Prostate gland (tissue), 2 donors: ENCODE results near the gene MATCAP1. TPM values are rescaled to one million over a fixed set of nuclear protein-coding genes. Genes with fewer than 3 reads are reported as not detected.

Source experiments
- DNase-seq: peaks from one replicate; pipeline ENCODE4 v3.0.0-alpha.2; 2019; ENCODE audit warnings: low spot score
- H3K27ac ChIP-seq, 2 donors: fragments of 200-600 bp; sonication (generic); 2 replicates each; pipeline ENCODE4 v1.5.1; 2017 to 2019
- H3K27me3 ChIP-seq: fragments of 200-600 bp; sonication (generic); replicated peaks from 2 replicates; pipeline ENCODE4 v1.5.1; 2019; ENCODE audit not compliant: insufficient read depth
- H3K36me3 ChIP-seq, 2 donors: fragments of 200-600 bp; sonication (generic); 1 replicate in 1 of 2; 2 replicates in 1 of 2; pipeline versions ENCODE4 v1.5.1 to v1.8.1; 2017 to 2019
- H3K4me1 ChIP-seq: fragments of 200-600 bp; sonication (generic); replicated peaks from 2 replicates; pipeline ENCODE4 v1.5.1; 2019
- H3K4me3 ChIP-seq, 2 donors: fragments of 200-600 bp; sonication (generic); 2 replicates each; pipeline ENCODE4 v1.5.1; 2017 to 2019
- H3K9me3 ChIP-seq: fragments of 200-600 bp; sonication (generic); 2 replicates; pipeline ENCODE4 v1.5.1; 2017
- POLR2A ChIP-seq: fragments of 450-650 bp; IDR thresholded peaks from one replicate; pipeline ENCODE4 v1.6.1; 2016; ENCODE audit warnings: antibody characterized with exemption, mild to moderate bottlenecking
- POLR2AphosphoS5 ChIP-seq: sonication (generic); formaldehyde crosslinking; IDR thresholded peaks from one replicate; pipeline ENCODE4 v1.6.1; 2017; ENCODE audit warnings: antibody characterized with exemption
- WGBS: methylation state at CpG from one replicate; pipeline ENCODE4 v1.1.5; 2018; 5-methylcytosine and 5-hydroxymethylcytosine counted together
- intact Hi-C: fragments of 100-400 bp; cut with DNase I; formaldehyde crosslinking; loops from one replicate; pipeline ENCODE4 v1.14.2; 2022
- total RNA-seq, 2 donors: library from RNA; depleted of rRNA; stranded (reverse); fragments of >200 nt; gene quantifications; one replicate each; pipeline ENCODE4 v1.1.0, GENCODE V29; 2016
- TF ChIP-seq, protein P1 (sequence below), 4 experiments: fragments of 200-600 bp in 2 of 4; fragments of 450-650 bp in 2 of 4; sonication (generic) in 2 of 4; IDR thresholded peaks; 1 replicate in 3 of 4; 2 replicates in 1 of 4; pipeline ENCODE4 v1.5.1; 2016 to 2019; ENCODE audit warnings: antibody characterized with exemption in 4 of 4, mild to moderate bottlenecking in 2 of 4, moderate library complexity in 2 of 4

Gene MATCAP1
- total RNA-seq, 2 donors from 2014 or later: 13.9 to 28.9 TPM

DNA sequence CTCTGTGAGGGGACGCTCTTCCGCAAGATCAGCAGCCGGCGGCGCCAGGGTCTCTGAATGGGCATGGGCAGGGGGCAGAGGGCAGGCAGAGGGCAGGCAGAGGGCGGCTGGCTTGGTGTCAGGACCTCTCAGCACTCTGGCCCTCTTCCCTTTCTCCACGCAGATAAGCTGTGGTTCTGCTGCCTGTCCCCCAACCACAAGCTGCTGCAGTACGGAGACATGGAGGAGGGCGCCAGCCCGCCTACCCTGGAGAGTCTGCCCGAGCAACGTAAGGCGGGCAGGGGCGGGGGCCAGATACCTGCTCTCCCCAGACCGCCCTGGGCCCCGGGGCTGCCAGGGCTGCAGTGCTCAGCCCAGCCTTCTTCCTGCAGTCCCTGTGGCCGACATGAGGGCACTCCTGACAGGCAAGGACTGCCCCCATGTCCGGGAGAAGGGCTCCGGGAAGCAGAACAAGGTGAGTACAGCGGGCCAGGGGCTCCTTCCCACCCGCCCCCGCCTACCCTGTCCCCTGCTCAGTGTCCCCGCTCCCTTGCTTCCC is 19.3 kb upstream of the MATCAP1 start:
- 88% methylated on average over 23 of the region's 23 CpGs for WGBS
- no peak for DNase-seq
- intact Hi-C loops: no loop called here
- H3K27ac ChIP-seq: no peak overlapping the region
- peaks cover 6% of the 10 kb centered on the region for H3K4me1 ChIP-seq
- no peaks in the 10 kb centered on the region for H3K9me3 ChIP-seq
- peaks cover 0 to 12% of the 10 kb centered on the region in 2 donors for H3K36me3 ChIP-seq
- H3K27me3 ChIP-seq: no peaks in the 10 kb centered on the region
- no peak overlapping the region for H3K4me3 ChIP-seq
- TF ChIP-seq, protein P1, sequence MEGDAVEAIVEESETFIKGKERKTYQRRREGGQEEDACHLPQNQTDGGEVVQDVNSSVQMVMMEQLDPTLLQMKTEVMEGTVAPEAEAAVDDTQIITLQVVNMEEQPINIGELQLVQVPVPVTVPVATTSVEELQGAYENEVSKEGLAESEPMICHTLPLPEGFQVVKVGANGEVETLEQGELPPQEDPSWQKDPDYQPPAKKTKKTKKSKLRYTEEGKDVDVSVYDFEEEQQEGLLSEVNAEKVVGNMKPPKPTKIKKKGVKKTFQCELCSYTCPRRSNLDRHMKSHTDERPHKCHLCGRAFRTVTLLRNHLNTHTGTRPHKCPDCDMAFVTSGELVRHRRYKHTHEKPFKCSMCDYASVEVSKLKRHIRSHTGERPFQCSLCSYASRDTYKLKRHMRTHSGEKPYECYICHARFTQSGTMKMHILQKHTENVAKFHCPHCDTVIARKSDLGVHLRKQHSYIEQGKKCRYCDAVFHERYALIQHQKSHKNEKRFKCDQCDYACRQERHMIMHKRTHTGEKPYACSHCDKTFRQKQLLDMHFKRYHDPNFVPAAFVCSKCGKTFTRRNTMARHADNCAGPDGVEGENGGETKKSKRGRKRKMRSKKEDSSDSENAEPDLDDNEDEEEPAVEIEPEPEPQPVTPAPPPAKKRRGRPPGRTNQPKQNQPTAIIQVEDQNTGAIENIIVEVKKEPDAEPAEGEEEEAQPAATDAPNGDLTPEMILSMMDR (IDR thresholded peaks at IDR 0.05): no peak
- TF ChIP-seq POLR2A: no peak
- no peak for TF ChIP-seq POLR2AphosphoS5

DNA sequence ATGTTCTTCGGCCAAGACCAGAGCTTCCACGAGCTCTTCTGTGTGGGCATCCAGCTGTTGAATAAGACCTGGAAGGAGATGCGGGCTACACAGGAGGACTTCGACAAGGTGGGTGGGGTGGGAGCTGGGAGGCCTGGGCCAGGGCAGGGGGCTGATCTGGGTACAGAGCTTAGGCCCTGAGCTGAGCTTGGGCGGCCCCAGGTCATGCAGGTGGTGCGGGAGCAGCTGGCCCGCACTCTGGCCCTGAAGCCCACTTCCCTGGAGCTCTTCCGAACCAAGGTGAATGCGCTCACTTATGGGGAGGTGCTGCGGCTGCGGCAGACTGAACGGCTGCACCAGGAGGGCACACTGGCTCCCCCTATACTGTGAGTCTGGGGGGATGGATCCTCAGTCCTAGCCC is 18.7 kb upstream of the MATCAP1 start:
- peaks cover 6% of the 10 kb centered on the region for H3K4me1 ChIP-seq
- no peak overlapping the region for H3K4me3 ChIP-seq
- intact Hi-C loops: no loop called here
- H3K36me3 ChIP-seq: peaks cover 0 to 12% of the 10 kb centered on the region in 2 donors
- DNase-seq: no peak
- no peaks in the 10 kb centered on the region for H3K9me3 ChIP-seq
- H3K27me3 ChIP-seq: no peaks in the 10 kb centered on the region
- 88% methylated on average over 6 of the region's 12 CpGs for WGBS
- H3K27ac ChIP-seq: no peak overlapping the region
- no peak for TF ChIP-seq POLR2AphosphoS5
- no peak for TF ChIP-seq POLR2A
- TF ChIP-seq, protein P1 (IDR thresholded peaks at IDR 0.05): no peak

DNA sequence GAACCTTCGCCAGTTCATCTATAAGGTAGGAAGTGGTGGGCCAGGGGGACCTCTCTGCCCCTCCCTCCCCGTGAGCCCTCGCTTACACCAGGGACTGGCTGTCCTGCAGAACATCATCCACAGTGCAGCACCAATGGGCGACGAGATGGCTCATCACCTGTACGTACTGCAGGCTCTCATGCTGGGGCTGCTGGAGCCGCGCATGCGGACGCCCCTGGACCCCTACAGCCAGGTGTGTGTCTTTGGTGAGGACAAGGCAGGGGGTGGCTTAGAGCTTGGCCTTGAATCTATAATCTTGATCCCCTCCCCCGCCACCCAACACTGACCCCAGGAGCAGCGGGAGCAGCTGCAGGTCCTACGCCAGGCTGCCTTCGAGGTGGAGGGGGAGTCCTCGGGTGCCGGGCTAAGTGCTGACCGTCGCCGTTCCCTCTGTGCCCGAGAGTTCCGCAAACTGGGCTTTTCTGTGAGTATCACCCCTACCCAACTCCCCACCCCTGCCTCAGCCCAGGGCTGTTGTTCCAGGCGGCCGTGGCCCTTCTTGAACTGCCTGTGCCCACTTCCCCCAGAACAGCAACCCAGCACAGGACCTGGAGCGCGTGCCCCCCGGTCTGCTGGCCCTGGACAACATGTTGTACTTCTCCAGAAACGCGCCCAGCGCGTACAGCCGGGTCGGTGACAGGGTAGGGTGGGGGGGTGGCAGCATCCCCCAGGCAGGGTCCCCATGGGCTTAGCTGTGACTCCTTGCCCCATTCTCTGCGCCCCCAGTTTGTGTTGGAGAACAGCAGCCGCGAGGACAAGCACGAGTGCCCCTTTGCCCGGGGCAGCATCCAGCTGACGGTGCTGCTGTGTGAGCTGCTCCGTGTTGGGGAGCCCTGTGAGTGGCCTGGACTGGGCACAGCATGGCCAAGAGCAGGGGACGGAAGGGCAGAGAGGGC is 17.9 kb upstream of the MATCAP1 start:
- WGBS: 94% methylated on average over 33 of the region's 40 CpGs
- Histone ChIP-seq H3K9me3 (no peaks in the 10 kb centered on the region), H3K27ac (no peak overlapping the region), H3K4me3 (no peak overlapping the region), H3K36me3 (peaks cover 0 to 15% of the 10 kb centered on the region in 2 donors), H3K27me3 (no peaks in the 10 kb centered on the region), H3K4me1 (peaks cover 6% of the 10 kb centered on the region)
- TF ChIP-seq, protein P1 (IDR thresholded peaks at IDR 0.05): no peak
- TF ChIP-seq POLR2A: no peak
- no peak for TF ChIP-seq POLR2AphosphoS5
- DNase-seq: no peak
- intact Hi-C loops: no loop called here

- 96% methylated on average over 8 of the region's 8 CpGs for WGBS
- Histone ChIP-seq H3K27ac (no peak overlapping the region), H3K36me3 (peaks cover 4 to 22% of the 10 kb centered on the region in 2 donors), H3K4me1 (peaks cover 6% of the 10 kb centered on the region), H3K4me3 (no peak overlapping the region), H3K9me3 (no peaks in the 10 kb centered on the region), H3K27me3 (no peaks in the 10 kb centered on the region)
- TF ChIP-seq POLR2A: no peak
- no peak for TF ChIP-seq POLR2AphosphoS5
- TF ChIP-seq, protein P1 (IDR thresholded peaks at IDR 0.05): no peak
- no peak for DNase-seq
- intact Hi-C loops: no loop called here
Measured at GRCh38 chr16:67200491-67200890, 16.7 kb upstream of the MATCAP1 start.
